Esophagus muscularis mucosa (tissue), 3 donors: ENCODE measurements around the gene PACSIN2.

ENCODE experiments used
- CTCF ChIP-seq, 3 experiments: fragments of 200-600 bp in 2 of 3; fragments of 450-650 bp in 1 of 3; sonication (generic) in 2 of 3; IDR thresholded peaks; one replicate each; pipeline ENCODE4 v1.5.1; 2017 to 2019; ENCODE audit warnings: antibody characterized with exemption in 3 of 3, mild to moderate bottlenecking in 2 of 3, moderate library complexity in 1 of 3
- POLR2A ChIP-seq: fragments of 450-650 bp; IDR thresholded peaks from one replicate; pipeline ENCODE4 v1.6.1; 2017; ENCODE audit warnings: antibody characterized with exemption, moderate library complexity, mild to moderate bottlenecking, low read depth
- POLR2AphosphoS5 ChIP-seq, 2 donors: sonication (generic); formaldehyde crosslinking; IDR thresholded peaks; one replicate each; pipeline ENCODE4 v1.6.1; 2017; ENCODE audit warnings: antibody characterized with exemption in 2 of 2

- peak in 1 of 2 donors; percentile 26 for TF ChIP-seq POLR2AphosphoS5 (IDR thresholded peaks at IDR 0.05)
- TF ChIP-seq CTCF (IDR thresholded peaks at IDR 0.05): no peak
- TF ChIP-seq POLR2A: no peak
These were observed 48.5 kb downstream of the PACSIN2 start for GRCh38 chr22:42966497-42966896.
